Effector memory CD4-positive, alpha-beta T cell (primary cell): Measurements from ENCODE around the gene NT5M.
"Not testable (repeated sequence)": the region's sequence is repeated elsewhere in the genome, so short reads cannot be mapped to it uniquely, and the experiment has no call there.

Source experiments
- DNase-seq, 3 donors: peaks; one replicate each; pipeline ENCODE4 v3.0.0-alpha.2; 2020
- H3K27ac ChIP-seq: 2 replicates; pipeline ENCODE4 v1.7.0; 2013; ENCODE audit warnings: mild to moderate bottlenecking, low read length, moderate library complexity; ENCODE audit not compliant: insufficient read depth, poor library complexity, severe bottlenecking
- H3K27me3 ChIP-seq: replicated peaks from 2 replicates; pipeline ENCODE4 v1.7.0; 2013; ENCODE audit warnings: mild to moderate bottlenecking, low read length; ENCODE audit not compliant: insufficient read depth, control insufficient read depth, poor library complexity, severe bottlenecking
- H3K36me3 ChIP-seq: 2 replicates; pipeline ENCODE4 v1.7.0; 2013; ENCODE audit warnings: mild to moderate bottlenecking, low read length, moderate library complexity; ENCODE audit not compliant: control insufficient read depth, insufficient read depth
- H3K4me1 ChIP-seq: 2 replicates; pipeline ENCODE4 v1.7.0; 2013; ENCODE audit warnings: low read length, mild to moderate bottlenecking; ENCODE audit not compliant: control insufficient read depth, insufficient read depth, poor library complexity, severe bottlenecking
- H3K4me3 ChIP-seq: 2 replicates; pipeline ENCODE4 v1.7.0; 2013; ENCODE audit warnings: low read length, low read depth, mild to moderate bottlenecking; ENCODE audit not compliant: insufficient read depth, poor library complexity, severe bottlenecking
- H3K9me3 ChIP-seq: 2 replicates; pipeline ENCODE4 v1.7.0; 2013; ENCODE audit warnings: mild to moderate bottlenecking, low read length, moderate library complexity; ENCODE audit not compliant: control insufficient read depth

Gene NT5M

DNA sequence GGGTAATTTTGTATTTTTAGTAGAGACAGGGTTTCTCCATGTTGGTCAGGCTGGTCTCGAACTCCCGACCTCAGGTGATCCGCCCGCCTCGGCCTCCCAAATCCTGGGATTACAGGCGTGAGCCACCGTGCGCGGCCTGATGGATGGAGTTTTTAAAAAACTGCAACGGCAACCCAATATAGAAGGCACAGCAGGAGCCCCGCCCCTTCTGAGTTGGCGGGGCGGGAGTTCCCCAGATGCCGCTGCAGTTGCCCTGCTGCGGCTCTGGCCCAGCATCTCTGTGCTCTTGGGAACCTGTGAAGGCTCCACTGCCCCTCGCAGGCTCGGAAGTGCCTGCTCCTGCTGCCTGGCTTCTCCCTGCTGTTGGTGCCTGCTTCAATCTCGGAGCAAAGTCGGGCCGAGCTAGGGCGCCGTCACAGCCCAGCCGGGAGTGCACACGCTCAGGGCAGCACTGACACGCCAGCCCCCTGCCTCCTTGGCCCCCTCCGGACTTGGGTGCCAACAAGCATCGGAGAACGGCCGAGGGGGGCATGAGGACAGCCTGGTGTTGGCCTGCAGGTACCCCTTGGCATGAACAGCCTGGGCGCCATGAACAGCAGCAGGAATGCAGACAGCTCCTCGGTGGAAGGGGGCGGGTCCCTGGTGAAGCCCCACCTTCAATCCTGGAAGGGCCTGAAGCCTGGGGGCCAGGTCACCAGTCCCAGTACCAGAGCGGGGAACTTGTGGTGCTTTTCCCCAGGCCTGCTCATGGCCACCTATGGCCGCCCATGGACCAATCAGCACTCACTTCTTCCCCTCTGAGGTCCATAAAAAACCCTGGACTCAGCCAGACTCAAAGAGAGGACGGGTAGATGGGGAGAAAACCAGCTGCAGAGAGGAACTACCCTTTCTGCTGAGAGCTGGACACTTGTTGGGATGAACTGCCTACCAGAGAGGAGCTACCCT is 2.3 kb upstream of the NT5M start:
- Histone ChIP-seq H3K36me3 (no peaks in the 10 kb centered on the region), H3K27me3 (no peaks in the 10 kb centered on the region), H3K27ac (no peak overlapping the region), H3K9me3 (no peaks in the 10 kb centered on the region), H3K4me3 (no peak overlapping the region), H3K4me1 (peaks cover 22% of the 10 kb centered on the region)
- DNase-seq = peak in 1 of 3 donors; percentile 18

DNA sequence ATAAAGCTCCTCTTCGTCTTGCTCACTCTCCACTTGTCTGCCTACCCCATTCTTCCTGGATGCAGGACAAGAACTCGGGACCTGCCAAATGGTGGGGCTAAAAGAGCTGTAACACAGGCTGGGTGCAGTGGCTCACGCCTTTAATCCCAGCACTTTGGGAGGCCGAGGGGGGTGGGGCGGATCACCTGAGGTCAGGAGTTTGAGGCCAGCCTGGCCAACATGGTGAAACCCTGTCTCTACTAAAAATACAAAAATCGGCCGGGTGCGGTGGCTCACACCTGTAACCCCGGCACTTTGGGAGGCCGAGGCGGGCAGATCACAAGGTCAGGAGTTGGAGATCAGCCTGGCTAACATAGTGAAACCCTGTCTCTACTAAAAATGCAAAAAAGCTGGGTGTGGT is 1.5 kb upstream of the NT5M start:
- not testable (repeated sequence) for H3K4me3 ChIP-seq, H3K9me3 ChIP-seq, H3K36me3 ChIP-seq

DNA sequence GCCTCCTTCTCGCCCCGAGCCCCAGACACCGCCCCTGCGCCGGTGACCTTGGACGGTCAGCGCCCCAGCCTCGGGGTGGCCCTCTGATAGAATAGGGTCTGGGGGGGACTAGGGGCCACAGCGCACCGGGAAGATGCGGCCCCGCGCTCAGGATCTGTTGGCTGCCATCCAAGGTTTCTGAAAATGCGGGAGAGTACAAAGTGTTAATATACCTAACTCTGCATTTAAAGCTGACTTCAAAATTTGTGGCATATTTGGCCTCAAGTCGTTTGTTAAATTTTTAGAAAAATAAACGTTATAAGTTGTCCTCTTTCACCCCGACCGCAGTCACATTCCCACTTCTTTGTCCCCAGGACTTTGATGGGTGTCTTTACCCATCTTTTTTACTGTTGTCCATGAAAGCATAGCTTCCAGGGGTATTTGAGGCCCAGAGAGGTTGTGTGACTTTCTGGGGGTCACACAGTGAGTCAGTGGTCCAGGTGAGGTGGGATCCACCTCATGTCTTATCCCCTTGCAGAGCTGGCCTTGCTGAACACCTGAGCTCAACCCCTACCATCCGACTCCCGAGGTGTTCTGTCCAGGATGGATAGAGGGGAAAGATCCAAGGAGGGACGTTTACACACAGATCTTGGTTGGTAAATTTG is 796 bp downstream of the NT5M start:
- Histone ChIP-seq H3K27me3 (no peaks in the 10 kb centered on the region), H3K4me3 (peak overlapping the region; percentile 57), H3K27ac (no peak overlapping the region), H3K36me3 (no peaks in the 10 kb centered on the region), H3K9me3 (no peaks in the 10 kb centered on the region), H3K4me1 (peaks cover 22% of the 10 kb centered on the region)
- DNase-seq = no peak

More for the DNA sequence above, 1.5 kb upstream of the NT5M start:
- H3K27ac ChIP-seq, H3K27me3 ChIP-seq, DNase-seq: not testable (repeated sequence)
- H3K4me1 ChIP-seq = peaks cover 22% of the 10 kb centered on the region

GRCh38 chr17:17304521-17304985 is 1.4 kb downstream of the NT5M start:
- Histone ChIP-seq H3K36me3 (no peaks in the 10 kb centered on the region), H3K27ac (no peak overlapping the region), H3K4me3 (no peak overlapping the region), H3K27me3 (no peaks in the 10 kb centered on the region), H3K4me1 (peaks cover 22% of the 10 kb centered on the region), H3K9me3 (no peaks in the 10 kb centered on the region)
- DNase-seq = no peak

DNA sequence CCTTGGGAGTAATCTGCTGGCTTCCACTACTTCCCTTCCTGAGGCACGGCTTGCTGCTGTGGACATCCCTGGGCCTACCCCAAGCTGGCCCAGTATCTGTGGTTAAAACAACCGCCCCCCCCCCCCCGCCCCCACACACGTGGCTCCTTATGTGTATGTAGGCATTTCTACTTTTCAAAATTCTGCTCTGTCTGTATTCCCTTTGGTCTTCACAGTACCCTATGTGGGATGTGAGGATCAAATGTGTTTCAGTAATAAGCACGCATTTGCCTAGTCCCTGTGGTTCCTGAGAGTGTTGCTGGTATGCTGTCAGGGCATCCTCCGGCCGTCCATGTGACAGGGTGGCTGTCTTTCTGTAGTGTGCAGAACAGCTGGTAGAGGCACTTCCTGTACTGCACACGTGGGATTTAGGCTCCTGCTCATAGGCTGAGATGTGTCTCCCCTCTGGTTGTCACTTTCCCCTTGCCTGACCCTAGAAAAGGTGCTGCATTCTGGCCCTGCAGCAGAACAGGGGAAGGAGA is 2.2 kb downstream of the NT5M start:
- H3K9me3 ChIP-seq = no peaks in the 10 kb centered on the region
- no peaks in the 10 kb centered on the region for H3K36me3 ChIP-seq
- H3K27me3 ChIP-seq = no peaks in the 10 kb centered on the region
- peaks cover 22% of the 10 kb centered on the region for H3K4me1 ChIP-seq
- DNase-seq = peak in 2 of 3 donors; percentile 24 to 31
- no peak overlapping the region for H3K4me3 ChIP-seq
- H3K27ac ChIP-seq = no peak overlapping the region

- no peak for DNase-seq
- Histone ChIP-seq H3K36me3 (no peaks in the 10 kb centered on the region), H3K4me1 (peaks cover 6% of the 10 kb centered on the region), H3K27ac (no peak overlapping the region), H3K4me3 (no peak overlapping the region), H3K27me3 (no peaks in the 10 kb centered on the region), H3K9me3 (no peaks in the 10 kb centered on the region)
Observed at GRCh38 chr17:17309356-17309755, 6.2 kb downstream of the NT5M start.

DNA sequence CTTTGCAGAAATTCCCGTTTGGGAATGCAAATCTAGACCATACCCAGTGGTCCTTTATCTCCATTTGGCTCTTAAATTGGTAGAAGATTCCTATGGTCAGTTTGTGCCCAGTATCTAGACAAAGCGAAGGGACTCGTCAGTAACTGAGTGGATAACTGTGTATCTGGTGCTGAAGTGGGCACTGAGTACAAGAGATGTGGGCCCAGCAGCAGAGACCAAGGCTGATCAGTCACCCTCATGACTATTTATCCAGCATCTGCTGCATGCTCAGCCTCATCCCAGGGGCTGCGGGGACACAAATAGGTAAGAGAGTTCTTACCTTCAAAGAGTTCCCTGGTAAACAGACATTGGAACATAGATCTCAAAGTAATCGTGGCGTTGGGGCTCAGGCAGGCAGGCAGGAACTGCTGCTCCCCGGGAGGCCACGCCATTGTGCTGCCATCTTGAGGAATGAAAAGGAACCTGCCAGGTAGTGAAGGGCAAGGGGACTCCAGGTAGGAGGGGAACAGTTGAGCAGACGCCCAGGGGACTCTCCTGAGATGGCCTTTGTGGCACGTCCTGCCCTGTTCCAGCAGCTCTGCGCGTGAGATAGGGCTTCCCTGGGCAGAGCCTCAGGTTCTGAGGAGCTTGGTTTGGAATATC is 10.3 kb downstream of the NT5M start:
- H3K27me3 ChIP-seq = no peaks in the 10 kb centered on the region
- H3K27ac ChIP-seq = no peak overlapping the region
- H3K4me3 ChIP-seq = no peak overlapping the region
- H3K36me3 ChIP-seq = no peaks in the 10 kb centered on the region
- peak; percentile 46 to 62 (median 57) for DNase-seq
- no peaks in the 10 kb centered on the region for H3K9me3 ChIP-seq
- no peaks in the 10 kb centered on the region for H3K4me1 ChIP-seq

DNA sequence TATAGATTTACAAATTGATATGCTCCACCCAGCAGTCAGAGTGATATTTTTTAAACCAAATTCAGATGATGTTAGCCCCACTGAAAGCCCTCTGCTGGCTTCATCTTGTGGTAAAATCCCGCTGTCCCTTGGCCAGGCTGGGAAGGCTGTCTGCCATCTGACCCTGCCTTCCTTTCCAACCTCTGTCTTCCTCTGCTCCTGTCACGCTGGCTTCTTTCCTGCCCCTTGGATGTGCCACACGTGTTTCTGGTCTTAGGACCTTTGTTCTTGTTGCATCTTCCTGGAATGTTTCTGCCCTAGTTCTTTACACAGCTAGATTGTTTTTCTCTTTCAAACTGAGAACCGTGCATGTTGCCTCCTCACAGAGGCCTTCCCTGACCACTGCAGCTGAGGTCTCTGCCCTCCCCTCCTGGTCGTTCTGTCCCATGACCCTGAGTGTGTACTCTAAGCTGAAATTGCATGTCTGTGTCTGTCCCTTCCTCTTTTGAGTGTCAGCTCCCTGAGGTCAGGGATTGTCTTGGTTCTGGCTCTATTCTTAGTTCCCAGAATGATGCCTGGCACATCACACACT is 11.4 kb downstream of the NT5M start:
- no peak overlapping the region for H3K4me3 ChIP-seq
- H3K27me3 ChIP-seq = no peaks in the 10 kb centered on the region
- H3K9me3 ChIP-seq = no peaks in the 10 kb centered on the region
- no peaks in the 10 kb centered on the region for H3K4me1 ChIP-seq
- DNase-seq = no peak
- H3K36me3 ChIP-seq = no peaks in the 10 kb centered on the region
- H3K27ac ChIP-seq = no peak overlapping the region

GRCh38 chr17:17315142-17315821 is 12.1 kb downstream of the NT5M start:
- Histone ChIP-seq H3K36me3 (no peaks in the 10 kb centered on the region), H3K4me3 (no peak overlapping the region), H3K4me1 (no peaks in the 10 kb centered on the region), H3K27me3 (no peaks in the 10 kb centered on the region), H3K9me3 (no peaks in the 10 kb centered on the region), H3K27ac (no peak overlapping the region)
- DNase-seq = no peak
